GM19455 (cell line): Measurements from ENCODE around the gene MAGEA2.
"Not testable (repeated sequence)": the region's sequence is repeated elsewhere in the genome, so short reads cannot be mapped to it uniquely, and the experiment has no call there.

Experiments used
- ATAC-seq: cut with Tn5 transposase; IDR thresholded peaks from one replicate; pipeline ENCODE4 v1.9.1; 2021; ENCODE audit not compliant: unreplicated experiment

The MAGEA2 gene, protein sequence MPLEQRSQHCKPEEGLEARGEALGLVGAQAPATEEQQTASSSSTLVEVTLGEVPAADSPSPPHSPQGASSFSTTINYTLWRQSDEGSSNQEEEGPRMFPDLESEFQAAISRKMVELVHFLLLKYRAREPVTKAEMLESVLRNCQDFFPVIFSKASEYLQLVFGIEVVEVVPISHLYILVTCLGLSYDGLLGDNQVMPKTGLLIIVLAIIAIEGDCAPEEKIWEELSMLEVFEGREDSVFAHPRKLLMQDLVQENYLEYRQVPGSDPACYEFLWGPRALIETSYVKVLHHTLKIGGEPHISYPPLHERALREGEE

DNA sequence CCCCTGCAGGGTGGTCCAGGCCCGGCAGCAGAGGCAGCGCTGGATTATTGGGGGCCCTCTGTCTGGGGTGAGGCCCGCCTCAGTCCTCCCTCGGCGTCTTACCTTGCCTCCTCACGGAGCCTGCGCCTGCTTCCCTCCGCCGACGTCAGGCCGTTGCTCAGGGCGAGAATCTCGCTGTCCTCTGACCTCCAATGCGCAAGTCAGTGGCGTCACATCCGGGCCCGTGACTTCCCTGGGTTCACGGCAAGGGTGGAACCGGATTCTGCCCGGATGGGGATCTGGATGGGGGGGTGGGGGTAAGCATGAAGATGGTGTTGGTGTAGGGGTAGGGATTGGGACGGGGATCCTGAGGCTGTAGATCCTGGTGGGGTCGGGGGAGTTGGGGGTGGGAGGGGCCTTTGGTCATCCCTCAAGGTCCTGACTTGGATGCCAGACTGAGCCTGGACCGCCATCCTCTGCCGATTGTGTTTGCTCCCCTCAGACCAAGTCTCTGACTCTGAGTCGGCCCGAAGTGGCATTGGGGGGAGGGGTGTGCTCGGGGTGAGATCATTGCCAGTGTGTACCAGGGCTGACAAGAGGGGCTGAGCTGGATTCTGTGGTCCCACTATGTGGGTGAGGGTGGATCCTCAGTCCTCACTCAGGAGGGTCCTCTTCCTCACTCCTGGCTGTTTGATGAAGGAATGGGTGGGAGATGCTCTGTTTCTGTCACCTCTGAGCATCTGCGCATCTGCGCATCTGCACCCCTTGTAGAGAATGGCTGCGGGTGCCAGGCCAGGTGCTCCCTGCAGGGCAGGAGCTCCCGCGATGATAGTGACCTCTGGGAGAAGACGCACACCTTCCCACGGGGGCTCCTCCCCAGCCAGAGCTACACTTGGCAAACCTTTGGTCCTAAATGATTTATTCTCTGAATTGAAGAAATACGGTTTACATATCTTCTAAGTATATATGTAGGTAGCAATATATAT is at the start of gene MAGEA2:
TSS of gene MAGEA2 (minus strand) at position 157 of the 965 bp plus-strand sequence. CDS start 2,479 bp downstream, outside the sequence.
- ATAC-seq: not testable (repeated sequence)

DNA sequence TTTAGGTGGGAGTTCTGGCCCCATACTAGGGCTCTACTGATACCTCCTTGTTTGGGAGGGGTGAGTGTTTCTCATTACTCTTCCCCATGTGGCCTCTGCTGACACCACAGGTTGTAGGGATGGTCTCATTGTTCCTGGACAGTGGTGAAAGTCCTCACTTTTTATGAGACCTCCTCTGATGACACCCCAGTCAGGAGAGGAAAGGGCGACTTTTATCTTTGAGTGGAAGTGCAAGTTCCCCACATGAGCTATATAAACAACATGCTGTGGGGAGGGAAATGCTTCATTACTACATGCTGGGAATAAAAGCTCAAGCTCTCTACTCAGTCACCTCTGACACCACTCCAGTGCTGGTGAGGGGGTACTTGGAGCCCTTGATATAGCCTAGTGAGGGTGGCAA is 45.3 kb upstream of the MAGEA2 start:
- ATAC-seq: no peak

DNA sequence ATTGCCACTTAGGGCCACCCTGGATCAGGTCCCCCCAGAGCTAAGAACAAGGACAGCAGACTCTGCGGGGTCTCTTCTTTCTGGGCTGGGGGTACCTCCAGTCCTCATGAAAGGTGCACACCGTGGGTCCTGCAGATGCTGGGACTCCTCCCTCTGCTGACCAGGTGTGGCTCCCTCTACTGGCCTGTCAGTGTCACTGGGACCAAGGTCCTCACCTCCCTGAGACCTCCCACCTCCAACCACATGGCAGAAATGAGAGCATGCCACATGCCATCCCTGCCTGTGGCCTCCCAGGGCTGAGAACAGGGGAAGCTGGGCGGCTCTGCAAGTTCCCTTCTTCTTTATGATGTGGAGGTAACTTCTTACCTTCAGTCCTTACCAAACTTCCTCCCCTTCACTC is 33.4 kb upstream of the MAGEA2 start:
- not testable (repeated sequence) for ATAC-seq

DNA sequence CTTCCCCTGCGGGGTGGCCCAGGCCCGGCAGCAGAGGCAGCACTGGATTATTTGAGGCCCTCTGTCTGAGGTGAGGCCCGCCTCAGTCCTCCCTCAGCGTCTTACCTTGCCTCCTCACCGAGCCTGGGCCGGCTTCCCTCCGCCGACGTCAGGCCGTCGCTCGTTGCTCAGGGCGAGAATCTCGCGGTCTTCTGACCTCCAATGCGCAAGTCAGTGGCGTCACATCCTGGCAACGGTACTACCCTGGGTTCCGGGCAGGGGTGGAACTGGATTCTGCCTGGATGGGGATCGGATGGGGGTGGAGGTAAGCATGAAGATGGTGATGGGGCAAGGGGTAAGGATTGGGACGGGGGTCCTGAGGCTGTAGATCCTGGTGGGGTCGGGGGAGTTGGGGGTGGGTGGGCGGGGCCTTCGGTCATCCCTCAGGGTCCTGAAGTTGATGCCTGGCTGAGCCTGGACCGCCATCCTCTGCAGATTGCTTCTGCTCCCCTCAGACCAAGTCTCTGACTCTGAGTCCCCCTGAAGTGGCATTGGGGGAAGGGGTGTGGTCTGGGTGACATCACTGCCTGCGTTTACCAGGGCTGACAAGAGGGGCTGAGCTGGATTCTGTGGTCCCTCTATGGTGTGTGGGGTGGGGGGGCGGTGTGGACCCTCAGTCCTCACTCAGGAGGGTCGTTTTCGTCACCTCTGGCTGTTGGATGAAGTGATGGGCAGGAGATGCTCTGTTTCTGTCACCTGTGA is 16.1 kb upstream of the MAGEA2 start, which contains the start of gene MAGEA6:
TSS of gene MAGEA6 (minus strand) at position 141 of the 741 bp plus-strand sequence. CDS start 2,039 bp downstream, outside the sequence.
- ATAC-seq: not testable (repeated sequence)

DNA sequence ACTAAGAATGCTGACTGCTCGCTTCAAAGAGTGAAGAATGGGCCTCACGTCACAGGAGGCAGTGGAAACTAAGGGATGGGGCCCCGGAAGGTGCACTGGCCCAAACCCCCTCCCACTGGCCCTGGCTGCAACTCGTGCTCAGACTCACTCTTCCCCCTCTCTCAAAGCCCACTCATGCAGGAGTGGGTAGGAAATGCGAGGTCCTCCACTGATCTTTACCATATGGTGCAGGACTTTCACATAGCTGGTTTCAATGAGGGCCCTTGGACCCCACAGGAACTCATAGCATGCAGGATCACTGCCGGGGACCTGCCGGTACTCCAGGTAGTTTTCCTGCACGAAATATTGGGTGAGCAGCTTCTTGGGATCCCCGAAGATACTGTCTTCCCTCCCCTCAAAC is 12.9 kb upstream of the MAGEA2 start:
- not testable (repeated sequence) for ATAC-seq

DNA sequence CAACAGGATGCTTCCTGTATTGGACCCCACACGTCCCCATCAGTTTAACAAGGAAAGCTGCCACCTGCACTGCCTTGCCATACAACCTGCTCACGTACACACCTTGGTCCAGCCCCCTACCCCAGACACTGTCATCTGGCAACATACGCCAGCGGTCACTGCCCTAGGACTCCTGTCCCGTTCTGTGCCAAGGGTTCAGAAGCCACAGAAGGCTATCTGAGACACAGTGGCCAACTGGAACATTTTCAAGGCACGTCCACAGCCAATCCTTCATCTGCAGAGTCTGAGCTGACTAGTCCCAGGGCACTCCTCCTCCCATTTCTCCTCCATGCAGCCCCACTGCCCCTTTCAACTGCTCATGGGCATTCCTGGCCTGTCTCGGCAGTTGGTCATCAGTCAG is 7.9 kb upstream of the MAGEA2 start:
- ATAC-seq: not testable (repeated sequence)

GRCh38 chrX:152759544-152759943 is 5.9 kb upstream of the MAGEA2 start:
- ATAC-seq: not testable (repeated sequence)

- not testable (repeated sequence) for ATAC-seq
Observed at GRCh38 chrX:152758918-152759317, 5.3 kb upstream of the MAGEA2 start, which contains the start of gene CSAG3. CSAG3 (plus strand) TSS chrX:152759218.

GRCh38 chrX:152754871-152755270 is 1.2 kb upstream of the MAGEA2 start:
- not testable (repeated sequence) for ATAC-seq

DNA sequence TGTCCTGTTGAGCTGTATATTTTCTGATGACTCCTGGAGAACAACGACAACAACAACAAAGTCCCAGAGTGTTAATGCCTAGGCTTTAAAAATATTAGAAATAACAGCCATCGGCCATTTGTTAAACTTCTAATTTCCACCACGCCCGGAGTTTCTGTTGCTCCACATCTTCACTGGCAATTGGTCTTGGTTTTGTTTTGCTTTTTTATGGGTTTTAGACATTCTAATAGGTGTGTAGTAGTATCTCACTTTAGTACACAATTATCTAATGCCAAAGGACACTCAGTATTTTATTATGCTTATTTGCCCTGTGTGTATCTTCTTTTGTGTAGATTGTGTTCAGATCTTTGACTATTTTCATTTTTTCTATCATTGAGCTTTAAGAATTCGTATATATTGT is 15.1 kb downstream of the MAGEA2 start:
- no peak for ATAC-seq

DNA sequence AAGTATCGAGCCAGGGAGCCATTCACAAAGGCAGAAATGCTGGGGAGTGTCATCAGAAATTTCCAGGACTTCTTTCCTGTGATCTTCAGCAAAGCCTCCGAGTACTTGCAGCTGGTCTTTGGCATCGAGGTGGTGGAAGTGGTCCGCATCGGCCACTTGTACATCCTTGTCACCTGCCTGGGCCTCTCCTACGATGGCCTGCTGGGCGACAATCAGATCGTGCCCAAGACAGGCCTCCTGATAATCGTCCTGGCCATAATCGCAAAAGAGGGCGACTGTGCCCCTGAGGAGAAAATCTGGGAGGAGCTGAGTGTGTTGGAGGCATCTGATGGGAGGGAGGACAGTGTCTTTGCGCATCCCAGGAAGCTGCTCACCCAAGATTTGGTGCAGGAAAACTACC is 17.1 kb downstream of the MAGEA2 start:
- not testable (repeated sequence) for ATAC-seq

DNA sequence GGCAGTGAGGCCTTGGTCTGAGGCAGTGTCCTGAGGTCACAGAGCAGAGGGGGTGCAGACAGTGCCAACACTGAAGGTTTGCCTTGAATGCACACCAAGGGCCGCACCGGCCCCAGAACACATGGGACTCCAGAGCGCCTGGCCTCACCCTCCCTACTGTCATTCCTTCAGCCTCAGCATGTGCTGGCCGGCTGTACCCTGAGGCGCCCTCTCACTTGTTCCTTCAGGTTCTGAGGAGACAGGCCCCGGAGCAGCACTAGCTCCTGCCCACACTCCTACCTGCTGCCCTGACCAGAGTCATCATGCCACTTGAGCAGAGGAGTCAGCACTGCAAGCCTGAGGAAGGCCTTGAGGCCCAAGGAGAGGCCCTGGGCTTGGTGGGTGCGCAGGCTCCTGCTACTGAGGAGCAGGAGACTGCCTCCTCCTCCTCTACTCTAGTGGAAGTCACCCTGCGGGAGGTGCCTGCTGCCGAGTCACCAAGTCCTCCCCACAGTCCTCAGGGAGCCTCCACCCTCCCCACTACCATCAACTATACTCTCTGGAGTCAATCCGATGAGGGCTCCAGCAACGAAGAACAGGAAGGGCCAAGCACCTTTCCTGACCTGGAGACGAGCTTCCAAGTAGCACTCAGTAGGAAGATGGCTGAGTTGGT is 17.7 kb downstream of the MAGEA2 start:
- no peak for ATAC-seq

DNA sequence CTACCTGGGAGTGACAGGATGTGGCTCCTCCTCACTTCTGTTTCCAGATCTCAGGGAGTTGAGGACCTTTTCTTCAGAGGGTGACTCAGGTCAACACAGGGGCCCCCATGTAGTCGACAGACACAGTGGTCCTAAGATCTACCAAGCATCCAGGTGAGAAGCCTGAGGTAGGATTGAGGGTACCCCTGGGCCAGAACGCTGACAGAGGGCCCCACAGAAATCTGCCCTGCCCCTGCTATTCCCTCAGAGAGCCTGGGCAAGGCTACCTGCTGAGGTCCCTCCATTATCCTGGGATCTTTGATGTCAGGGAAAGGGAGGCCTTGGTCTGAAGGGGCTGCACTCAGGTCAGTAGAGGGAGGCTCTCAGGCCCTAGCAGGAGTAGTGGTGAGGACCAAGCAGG is 18.5 kb downstream of the MAGEA2 start:
- no peak for ATAC-seq

- not testable (repeated sequence) for ATAC-seq
Observed at GRCh38 chrX:152734143-152734858, 19.3 kb downstream of the MAGEA2 start.

DNA sequence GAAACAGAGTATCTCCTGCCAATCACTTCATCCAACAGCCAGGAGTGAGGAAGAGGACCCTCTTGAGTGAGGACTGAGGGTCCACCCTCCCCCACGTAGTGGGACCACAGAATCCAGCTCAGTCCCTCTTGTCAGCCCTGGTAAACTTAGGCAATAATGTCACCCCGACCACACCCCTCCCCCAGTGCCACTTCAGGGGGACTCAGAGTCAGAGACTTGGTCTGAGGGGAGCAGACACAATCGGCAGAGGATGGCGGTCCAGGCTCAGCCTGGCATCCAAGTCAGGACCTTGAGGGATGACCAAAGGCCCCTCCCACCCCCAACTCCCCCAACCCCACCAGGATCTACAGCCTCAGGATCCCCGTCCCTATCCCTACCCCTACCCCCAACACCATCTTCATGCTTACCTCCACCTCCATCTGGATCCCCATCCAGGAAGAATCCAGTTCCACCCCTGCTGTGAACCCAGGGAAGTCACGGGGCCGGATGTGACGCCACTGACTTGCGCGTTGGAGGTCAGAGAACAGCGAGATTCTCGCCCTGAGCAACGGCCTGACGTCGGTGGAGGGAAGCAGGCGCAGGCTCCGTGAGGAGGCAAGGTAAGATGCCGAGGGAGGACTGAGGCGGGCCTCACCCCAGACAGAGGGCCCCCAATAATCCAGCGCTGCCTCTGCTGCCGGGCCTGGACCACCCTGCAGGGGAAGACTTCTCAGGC is 20.2 kb downstream of the MAGEA2 start, which contains the start of the genes CSAG1 and MAGEA12:
TSS of gene CSAG1 (minus strand) at position 461 of the 715 bp plus-strand sequence. CDS start 1,261 bp downstream, outside the sequence.
TSS of gene MAGEA12 (plus strand) at position 497 of the 715 bp plus-strand sequence. CDS start 2,405 bp downstream, outside the sequence.
- ATAC-seq: no peak

GRCh38 chrX:152725409-152725808 is 28.2 kb downstream of the MAGEA2 start:
- no peak for ATAC-seq

DNA sequence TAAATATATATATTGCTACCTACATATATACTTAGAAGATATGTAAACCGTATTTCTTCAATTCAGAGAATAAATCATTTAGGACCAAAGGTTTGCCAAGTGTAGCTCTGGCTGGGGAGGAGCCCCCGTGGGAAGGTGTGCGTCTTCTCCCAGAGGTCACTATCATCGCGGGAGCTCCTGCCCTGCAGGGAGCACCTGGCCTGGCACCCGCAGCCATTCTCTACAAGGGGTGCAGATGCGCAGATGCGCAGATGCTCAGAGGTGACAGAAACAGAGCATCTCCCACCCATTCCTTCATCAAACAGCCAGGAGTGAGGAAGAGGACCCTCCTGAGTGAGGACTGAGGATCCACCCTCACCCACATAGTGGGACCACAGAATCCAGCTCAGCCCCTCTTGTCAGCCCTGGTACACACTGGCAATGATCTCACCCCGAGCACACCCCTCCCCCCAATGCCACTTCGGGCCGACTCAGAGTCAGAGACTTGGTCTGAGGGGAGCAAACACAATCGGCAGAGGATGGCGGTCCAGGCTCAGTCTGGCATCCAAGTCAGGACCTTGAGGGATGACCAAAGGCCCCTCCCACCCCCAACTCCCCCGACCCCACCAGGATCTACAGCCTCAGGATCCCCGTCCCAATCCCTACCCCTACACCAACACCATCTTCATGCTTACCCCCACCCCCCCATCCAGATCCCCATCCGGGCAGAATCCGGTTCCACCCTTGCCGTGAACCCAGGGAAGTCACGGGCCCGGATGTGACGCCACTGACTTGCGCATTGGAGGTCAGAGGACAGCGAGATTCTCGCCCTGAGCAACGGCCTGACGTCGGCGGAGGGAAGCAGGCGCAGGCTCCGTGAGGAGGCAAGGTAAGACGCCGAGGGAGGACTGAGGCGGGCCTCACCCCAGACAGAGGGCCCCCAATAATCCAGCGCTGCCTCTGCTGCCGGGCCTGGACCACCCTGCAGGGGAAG is 39.5 kb downstream of the MAGEA2 start, which contains the start of gene MAGEA2B:
TSS of gene MAGEA2B (plus strand) at position 814 of the 973 bp plus-strand sequence. CDS start 2,479 bp downstream, outside the sequence.
- not testable (repeated sequence) for ATAC-seq
